ENCODE data around the gene MAN2A2.
A peak's percentile ranks its signal among the peaks of the same experiment; 100 is the strongest.

MAN2A2 gene

DNA sequence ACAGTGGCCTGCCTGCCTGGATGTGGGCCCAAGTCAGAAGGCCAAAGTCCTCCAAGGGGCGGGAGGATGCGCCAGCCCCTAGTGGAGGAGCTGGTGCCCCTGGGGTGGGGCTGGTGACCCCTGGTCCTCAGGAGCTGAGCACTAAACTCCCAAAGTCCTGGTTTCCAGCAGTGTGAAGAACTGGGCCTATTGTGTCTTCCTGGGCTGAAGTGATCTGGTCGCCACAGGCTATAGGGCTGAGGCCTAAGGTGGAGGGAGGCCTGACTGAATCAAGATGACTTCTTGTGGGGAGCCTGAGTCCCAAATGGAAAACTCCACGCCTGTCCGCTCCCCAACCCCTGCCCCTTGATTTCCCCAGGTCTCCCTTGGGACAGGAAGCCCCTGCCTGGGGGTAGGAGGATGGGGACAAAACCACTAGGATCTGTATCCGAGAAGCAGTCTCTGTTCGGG lies 19.6 kb upstream of the MAN2A2 start:
- ChIA-PET POLR2A (interaction anchor here (1.0 kb wide), 1 partner anchor 167 kb away, joined by 4 read pairs; the partner anchor contains the start of gene BLM), CTCF (no interaction called here)
- no peak for DNase-seq (ENCODE audit: extremely low spot score)
- no peak for TF ChIP-seq ZNF384 (IDR thresholded peaks at IDR 0.05)
- TF ChIP-seq NFRKB (IDR thresholded peaks at IDR 0.05): no peak
- TF ChIP-seq ARNT (IDR thresholded peaks at IDR 0.05): no peak
- no peak for TF ChIP-seq SP1 (IDR thresholded peaks at IDR 0.05)

DNA sequence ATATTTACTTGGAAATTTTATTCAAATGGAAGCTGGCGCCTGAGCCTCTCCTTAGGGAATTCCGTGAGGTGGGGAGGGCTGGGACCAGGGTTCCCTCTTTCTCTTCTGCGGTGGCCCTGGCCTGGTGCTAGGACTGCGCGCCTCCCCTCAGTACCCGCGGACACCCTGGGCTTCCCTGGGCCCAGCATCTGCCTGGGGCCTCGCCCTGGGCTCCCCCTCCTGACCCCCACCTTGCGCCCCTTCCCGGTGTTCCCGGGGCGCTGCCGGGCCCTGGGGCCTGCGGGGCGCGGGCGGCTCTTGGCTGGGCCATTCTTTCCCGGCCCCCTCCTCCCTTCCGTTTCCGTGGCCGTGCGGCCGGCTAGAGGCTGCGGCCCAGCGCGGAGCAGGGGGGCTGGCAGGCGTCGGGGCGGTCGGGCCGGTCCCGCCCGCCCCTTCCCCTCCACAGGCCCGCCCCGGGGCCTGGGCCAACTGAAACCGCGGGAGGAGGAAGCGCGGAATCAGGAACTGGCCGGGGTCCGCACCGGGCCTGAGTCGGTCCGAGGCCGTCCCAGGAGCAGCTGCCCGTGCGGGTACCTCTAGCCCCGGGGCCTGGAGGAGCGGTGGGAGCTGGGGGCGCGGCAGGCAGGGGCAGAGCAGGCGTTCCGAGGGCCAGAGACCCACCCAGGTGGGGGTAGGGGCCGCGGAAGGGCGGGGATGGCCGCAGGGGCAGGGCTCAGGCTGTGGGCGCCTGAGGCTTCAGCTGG lies 19.0 kb upstream of the MAN2A2 start, which contains the start of gene FES:
Gene FES, plus strand, starts transcription at position 529 of the 743 bp plus-strand sequence. CDS start 542 bp downstream, outside the sequence.
- DNase-seq (ENCODE audit: extremely low spot score): no peak

DNA sequence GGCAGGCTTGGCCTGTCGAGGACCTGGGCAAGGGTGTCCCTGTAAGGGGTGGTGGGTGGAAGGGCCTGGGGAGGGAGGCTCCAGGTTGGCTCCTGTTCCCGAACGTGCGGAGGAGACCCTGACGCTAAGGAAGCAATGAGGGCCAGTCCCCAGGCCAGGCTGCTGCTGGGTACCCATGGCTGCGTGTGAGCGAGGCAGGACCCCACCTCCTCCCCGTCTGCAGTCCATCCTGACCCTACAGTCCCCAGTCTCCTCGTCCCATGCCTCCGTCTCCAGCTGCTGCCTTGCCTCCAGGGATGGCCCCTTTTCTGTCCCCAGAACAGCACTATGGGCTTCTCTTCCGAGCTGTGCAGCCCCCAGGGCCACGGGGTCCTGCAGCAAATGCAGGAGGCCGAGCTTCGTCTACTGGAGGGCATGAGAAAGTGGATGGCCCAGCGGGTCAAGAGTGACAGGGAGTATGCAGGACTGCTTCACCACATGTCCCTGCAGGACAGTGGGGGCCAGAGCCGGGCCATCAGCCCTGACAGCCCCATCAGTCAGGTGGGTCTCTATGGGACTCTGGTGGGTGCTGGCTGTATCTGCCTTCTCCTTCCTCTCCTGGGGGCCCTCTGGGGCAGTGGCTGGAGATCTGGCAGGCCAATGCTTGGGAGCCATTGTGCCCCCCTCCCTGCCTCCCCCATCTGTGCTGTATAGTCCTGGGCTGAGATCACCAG lies 18.2 kb upstream of the MAN2A2 start:
- no peak for DNase-seq (ENCODE audit: extremely low spot score)
- CTCF ChIA-PET: interaction anchor here (0.6 to 2.3 kb wide), 10 partner anchors 10 to 371 kb away, joined by 3 to 17 read pairs (median 4); partner anchors contain the start of gene HDDC3
- TF ChIP-seq ZNF384 (IDR thresholded peaks at IDR 0.05) (no peak), BHLHE40 (IDR thresholded peaks at IDR 0.05; ENCODE audit: borderline replicate concordance) (no peak), LEF1 (IDR thresholded peaks at IDR 0.05; ENCODE audit: borderline replicate concordance) (no peak), FOXA1 (IDR thresholded peaks at IDR 0.05) (no peak), PKNOX1 (IDR thresholded peaks at IDR 0.05) (no peak), ELF4 (IDR thresholded peaks at IDR 0.05) (no peak), FOXK2 (IDR thresholded peaks at IDR 0.05) (no peak), ARNT (IDR thresholded peaks at IDR 0.05) (no peak), FOXM1 (IDR thresholded peaks at IDR 0.05; ENCODE audit: borderline replicate concordance) (no peak), L3MBTL2 (conservative IDR thresholded peaks at IDR 0.05) (no peak), SP1 (IDR thresholded peaks at IDR 0.05) (no peak), NFRKB (IDR thresholded peaks at IDR 0.05) (no peak), CTBP1 (IDR thresholded peaks at IDR 0.05; ENCODE audit: borderline replicate concordance) (no peak), TARDBP (IDR thresholded peaks at IDR 0.05) (no peak), SUZ12 (IDR thresholded peaks at IDR 0.05) (no peak), HDGF (IDR thresholded peaks at IDR 0.05; ENCODE audit: borderline replicate concordance) (no peak)
- POLR2A ChIA-PET: interaction anchor here (1.4 kb wide), 1 partner anchor 48 kb away, joined by 4 read pairs; the partner anchor contains the start of gene HDDC3

More for the DNA sequence above, 19.0 kb upstream of the MAN2A2 start, which contains the start of gene FES:
- ChIA-PET POLR2A (interaction anchor here (1.0 kb wide), 1 partner anchor 167 kb away, joined by 4 read pairs; the partner anchor contains the start of gene BLM), CTCF (interaction anchor here (1.7 to 2.3 kb wide), 2 partner anchors 11 to 71 kb away, joined by 5 to 17 read pairs; no protein-coding TSS in a partner anchor)
- no peak for TF ChIP-seq TARDBP (IDR thresholded peaks at IDR 0.05)
- TF ChIP-seq BHLHE40 (IDR thresholded peaks at IDR 0.05; ENCODE audit: borderline replicate concordance): no peak
- TF ChIP-seq ELF4 (IDR thresholded peaks at IDR 0.05): no peak
- no peak for TF ChIP-seq HDGF (IDR thresholded peaks at IDR 0.05; ENCODE audit: borderline replicate concordance)
- no peak for TF ChIP-seq L3MBTL2 (conservative IDR thresholded peaks at IDR 0.05)

DNA sequence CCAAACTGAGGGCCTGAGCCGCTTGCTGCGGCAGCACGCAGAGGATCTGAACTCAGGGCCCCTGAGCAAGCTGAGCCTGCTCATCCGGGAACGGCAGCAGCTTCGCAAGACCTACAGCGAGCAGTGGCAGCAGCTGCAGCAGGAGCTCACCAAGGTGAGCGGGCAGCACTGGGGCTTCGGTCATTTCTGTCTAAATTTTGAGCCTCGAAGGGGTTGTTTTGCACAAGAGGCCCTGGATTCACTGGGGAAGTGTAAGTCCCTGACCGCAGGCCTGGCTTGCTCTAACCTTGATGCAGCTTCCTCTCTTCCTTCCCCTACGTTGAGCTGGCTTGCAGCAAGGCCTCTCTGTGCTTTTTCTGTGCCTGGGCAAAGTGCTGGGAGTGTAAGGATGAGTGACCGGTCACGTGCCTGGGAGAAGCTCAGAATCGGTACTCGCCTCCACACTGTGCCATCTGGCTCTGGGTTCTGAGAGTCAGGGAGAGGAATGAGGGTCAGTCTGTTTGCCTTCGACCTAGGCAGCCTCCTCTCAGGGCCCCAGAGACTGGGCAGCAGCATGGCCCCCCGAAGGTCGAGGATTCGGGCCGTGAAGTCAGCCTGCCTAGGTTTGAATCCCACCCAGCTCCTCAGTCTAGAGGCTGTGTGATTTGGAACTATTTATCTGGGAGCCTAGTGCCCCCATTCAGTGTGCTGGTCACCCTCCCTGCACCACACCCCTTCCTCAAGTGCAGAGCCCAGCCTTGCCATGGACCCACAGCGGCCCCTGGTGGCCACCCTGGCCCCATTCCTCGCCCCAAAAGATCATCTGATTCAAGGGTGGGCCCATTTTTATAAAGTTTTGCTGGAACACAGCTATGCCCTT lies 17.4 kb upstream of the MAN2A2 start:
- POLR2A ChIA-PET: interaction anchor here (0.6 to 1.5 kb wide), 4 partner anchors 12 to 47 kb away, joined by 3 to 4 read pairs (median 3); partner anchors contain the start of gene HDDC3
- no peak for TF ChIP-seq FOXK2 (IDR thresholded peaks at IDR 0.05)
- no peak for TF ChIP-seq SUZ12 (IDR thresholded peaks at IDR 0.05)
- TF ChIP-seq ZNF384 (IDR thresholded peaks at IDR 0.05): no peak
- TF ChIP-seq PKNOX1 (IDR thresholded peaks at IDR 0.05): no peak
- no peak for TF ChIP-seq SP1 (IDR thresholded peaks at IDR 0.05)
- TF ChIP-seq CTBP1 (IDR thresholded peaks at IDR 0.05; ENCODE audit: borderline replicate concordance): no peak
- TF ChIP-seq BHLHE40 (IDR thresholded peaks at IDR 0.05; ENCODE audit: borderline replicate concordance): no peak
- TF ChIP-seq FOXM1 (IDR thresholded peaks at IDR 0.05; ENCODE audit: borderline replicate concordance): no peak
- TF ChIP-seq ARNT (IDR thresholded peaks at IDR 0.05): no peak
- no peak for TF ChIP-seq LEF1 (IDR thresholded peaks at IDR 0.05; ENCODE audit: borderline replicate concordance)
- TF ChIP-seq L3MBTL2 (conservative IDR thresholded peaks at IDR 0.05): no peak
- no peak for TF ChIP-seq NFRKB (IDR thresholded peaks at IDR 0.05)
- TF ChIP-seq TARDBP (IDR thresholded peaks at IDR 0.05): no peak
- TF ChIP-seq HDGF (IDR thresholded peaks at IDR 0.05; ENCODE audit: borderline replicate concordance): no peak
- TF ChIP-seq FOXA1 (IDR thresholded peaks at IDR 0.05): no peak
- no peak for TF ChIP-seq ELF4 (IDR thresholded peaks at IDR 0.05)
- DNase-seq (ENCODE audit: extremely low spot score): peak; percentile 82
- CTCF ChIA-PET: interaction anchor here (0.6 to 2.3 kb wide), 24 partner anchors 10 to 512 kb away, joined by 3 to 17 read pairs (median 4); partner anchors contain the start of genes BLM, HDDC3 and MAN2A2

- ChIA-PET POLR2A (interaction anchor here (0.6 to 1.5 kb wide), 4 partner anchors 12 to 47 kb away, joined by 3 to 4 read pairs (median 4); partner anchors contain the start of gene HDDC3), CTCF (interaction anchor here (0.6 to 2.3 kb wide), 22 partner anchors 9 to 513 kb away, joined by 3 to 17 read pairs (median 4); partner anchors contain the start of genes BLM, HDDC3 and MAN2A2)
- TF ChIP-seq L3MBTL2 (conservative IDR thresholded peaks at IDR 0.05) (no peak), FOXM1 (IDR thresholded peaks at IDR 0.05; ENCODE audit: borderline replicate concordance) (no peak), SP1 (IDR thresholded peaks at IDR 0.05) (no peak), HDGF (IDR thresholded peaks at IDR 0.05; ENCODE audit: borderline replicate concordance) (no peak), CTBP1 (IDR thresholded peaks at IDR 0.05; ENCODE audit: borderline replicate concordance) (no peak), BHLHE40 (IDR thresholded peaks at IDR 0.05; ENCODE audit: borderline replicate concordance) (no peak)
These were observed 16.8 kb upstream of the MAN2A2 start for GRCh38 chr15:90886291-90886614.

More at GRCh38 chr15:90886291-90886614, 16.8 kb upstream of the MAN2A2 start:
- no peak for DNase-seq (ENCODE audit: extremely low spot score)

Measured in HEK293T (cell line).